B cell (primary cell): ENCODE measurements around the gene TMEM108.

ENCODE experiments used
- EZH2 ChIP-seq: IDR thresholded peaks from 2 replicates; pipeline ENCODE4 v1.6.1; 2012; ENCODE audit warnings: borderline replicate concordance, low read depth, mild to moderate bottlenecking, moderate library complexity, low read length; ENCODE audit not compliant: insufficient read depth, poor library complexity, severe bottlenecking
- TF ChIP-seq, protein P1 (sequence below): fragments of 200-600 bp; IDR thresholded peaks from one replicate; pipeline ENCODE4 v1.8.0; 2022; ENCODE audit warnings: antibody characterized with exemption, mild to moderate bottlenecking

DNA sequence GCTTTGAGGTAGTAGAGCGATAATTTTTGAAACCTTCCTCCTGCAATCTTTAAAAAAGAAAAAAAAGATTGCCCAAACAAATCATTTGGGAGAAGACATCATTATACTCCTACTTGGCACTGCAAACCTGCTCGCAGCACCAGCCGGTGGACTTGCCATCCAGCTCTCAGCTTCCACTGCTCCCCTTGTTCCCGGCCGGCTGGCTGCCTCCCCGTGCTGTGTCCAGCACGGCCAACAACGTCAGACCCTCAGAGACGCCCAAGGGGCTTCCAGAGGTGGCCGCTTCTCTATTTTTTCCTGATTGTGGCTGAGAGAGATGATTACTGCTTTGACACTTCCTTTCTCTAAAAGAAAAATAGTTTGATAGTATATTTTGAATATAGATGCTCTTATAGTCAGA is 358.7 kb downstream of the TMEM108 start:
- TF ChIP-seq, protein P1, sequence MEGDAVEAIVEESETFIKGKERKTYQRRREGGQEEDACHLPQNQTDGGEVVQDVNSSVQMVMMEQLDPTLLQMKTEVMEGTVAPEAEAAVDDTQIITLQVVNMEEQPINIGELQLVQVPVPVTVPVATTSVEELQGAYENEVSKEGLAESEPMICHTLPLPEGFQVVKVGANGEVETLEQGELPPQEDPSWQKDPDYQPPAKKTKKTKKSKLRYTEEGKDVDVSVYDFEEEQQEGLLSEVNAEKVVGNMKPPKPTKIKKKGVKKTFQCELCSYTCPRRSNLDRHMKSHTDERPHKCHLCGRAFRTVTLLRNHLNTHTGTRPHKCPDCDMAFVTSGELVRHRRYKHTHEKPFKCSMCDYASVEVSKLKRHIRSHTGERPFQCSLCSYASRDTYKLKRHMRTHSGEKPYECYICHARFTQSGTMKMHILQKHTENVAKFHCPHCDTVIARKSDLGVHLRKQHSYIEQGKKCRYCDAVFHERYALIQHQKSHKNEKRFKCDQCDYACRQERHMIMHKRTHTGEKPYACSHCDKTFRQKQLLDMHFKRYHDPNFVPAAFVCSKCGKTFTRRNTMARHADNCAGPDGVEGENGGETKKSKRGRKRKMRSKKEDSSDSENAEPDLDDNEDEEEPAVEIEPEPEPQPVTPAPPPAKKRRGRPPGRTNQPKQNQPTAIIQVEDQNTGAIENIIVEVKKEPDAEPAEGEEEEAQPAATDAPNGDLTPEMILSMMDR, result no peak
- TF ChIP-seq EZH2, result no peak
